HPDE6-E6E7 (cell line): Measurements from ENCODE around the gene C7orf33.

ENCODE experiments used
- DNase-seq: peaks from one replicate; pipeline ENCODE4 v3.0.0; 2011; ENCODE audit warnings: missing footprints; ENCODE audit errors: extremely low spot score

The C7orf33 gene

GRCh38 chr7:148626828-148627227, 36.3 kb downstream of the C7orf33 start:
- DNase-seq, result no peak

- DNase-seq, result no peak
Observed at GRCh38 chr7:148628011-148628410, 37.4 kb downstream of the C7orf33 start.

GRCh38 chr7:148630078-148630477, 39.5 kb downstream of the C7orf33 start:
- no peak for DNase-seq

GRCh38 chr7:148633761-148634160, 43.2 kb downstream of the C7orf33 start:
- DNase-seq, result no peak

DNA sequence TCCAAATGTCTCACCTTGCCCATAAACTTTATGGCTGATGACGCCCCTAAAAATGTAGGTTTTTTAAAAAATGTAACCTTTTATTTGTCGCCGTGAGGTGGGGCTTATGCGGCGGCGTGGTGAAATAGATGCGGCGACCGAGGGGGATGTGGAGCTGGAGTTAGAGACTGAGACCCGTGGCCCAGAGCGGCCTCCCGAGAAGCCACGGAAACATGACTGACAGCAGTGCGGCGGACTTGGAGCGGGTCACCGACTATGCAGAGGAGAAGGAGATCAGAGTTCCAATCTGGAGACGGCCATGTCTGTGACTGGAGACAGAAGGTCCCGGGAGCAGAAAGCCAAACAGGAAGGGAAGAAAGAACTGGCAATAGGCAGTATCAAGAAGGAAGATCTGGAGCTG, 46.5 kb downstream of the C7orf33 start:
- no peak for DNase-seq

GRCh38 chr7:148645898-148646297, 55.3 kb downstream of the C7orf33 start:
- no peak for DNase-seq

GRCh38 chr7:148650232-148650858, 59.8 kb downstream of the C7orf33 start:
- DNase-seq, result no peak

DNA sequence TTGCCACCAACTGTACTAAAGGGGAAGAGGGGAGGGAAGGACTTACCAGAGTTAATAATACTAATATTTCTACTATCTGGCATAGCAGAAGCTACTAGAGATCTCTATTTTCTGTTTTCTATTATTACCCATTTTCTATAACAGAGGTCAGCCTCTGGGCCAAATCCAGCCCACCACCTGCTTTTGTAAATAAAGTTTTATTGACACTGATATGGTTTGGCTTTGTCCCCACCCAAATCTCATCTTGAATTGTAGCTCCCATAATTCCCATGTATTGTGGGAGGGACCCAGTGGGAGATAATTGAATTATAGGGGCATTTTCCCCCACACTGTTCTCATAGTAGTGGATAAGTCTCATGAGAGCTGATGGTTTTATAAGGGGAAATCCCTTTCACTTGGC, 62.2 kb downstream of the C7orf33 start:
- DNase-seq, result no peak

- DNase-seq, result no peak
Observed at GRCh38 chr7:148657929-148658328, 67.4 kb downstream of the C7orf33 start.

GRCh38 chr7:148661471-148661870, 70.9 kb downstream of the C7orf33 start:
- DNase-seq, result no peak

DNA sequence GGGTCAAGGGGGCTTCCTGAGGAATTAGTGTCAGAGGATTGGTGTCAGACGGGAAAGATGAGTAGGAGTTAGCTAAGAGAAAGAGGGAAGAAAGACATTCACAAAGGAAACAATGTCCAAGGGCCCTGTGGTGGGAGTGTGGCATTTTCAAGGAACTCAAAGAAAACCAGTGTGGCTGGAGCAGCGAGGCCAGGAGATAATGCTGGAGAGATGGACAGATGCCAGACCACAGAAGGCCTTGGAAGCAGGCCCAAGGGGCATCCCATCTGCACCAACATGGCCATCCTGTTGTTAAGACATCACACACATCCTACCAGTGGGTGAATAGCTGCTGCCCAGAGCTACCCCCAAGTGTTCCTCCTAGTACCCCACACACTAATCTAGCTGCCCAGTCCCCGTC, 72.1 kb downstream of the C7orf33 start:
- DNase-seq, result no peak

GRCh38 chr7:148664324-148664723, 73.8 kb downstream of the C7orf33 start:
- DNase-seq, result no peak

DNA sequence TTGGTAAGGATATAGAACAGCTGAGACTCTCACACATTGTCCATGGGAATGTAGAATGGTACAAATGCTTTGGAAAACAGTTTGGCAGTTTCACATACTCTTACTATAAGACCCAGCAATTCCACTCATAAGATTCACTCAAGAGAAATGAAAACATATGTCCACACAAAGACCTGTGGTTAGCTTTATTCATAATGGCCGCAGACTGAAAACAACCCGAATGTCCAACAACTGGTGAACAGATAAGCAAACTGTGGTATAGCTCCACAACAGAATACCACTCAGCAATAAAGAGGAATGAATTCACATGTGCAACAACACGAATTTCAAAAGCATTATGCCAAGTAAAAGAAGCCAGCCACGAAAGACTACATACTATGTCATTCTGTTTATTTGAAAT, 74.7 kb downstream of the C7orf33 start:
- no peak for DNase-seq
